ENCODE results near the gene MAP2K3. TPM values are rescaled to one million over a fixed set of nuclear protein-coding genes. Genes with fewer than 3 reads are reported as not detected.

The MAP2K3 gene
- total RNA-seq, 3 donors from 2014 or later, result 216 to 260 (median 253) TPM

DNA sequence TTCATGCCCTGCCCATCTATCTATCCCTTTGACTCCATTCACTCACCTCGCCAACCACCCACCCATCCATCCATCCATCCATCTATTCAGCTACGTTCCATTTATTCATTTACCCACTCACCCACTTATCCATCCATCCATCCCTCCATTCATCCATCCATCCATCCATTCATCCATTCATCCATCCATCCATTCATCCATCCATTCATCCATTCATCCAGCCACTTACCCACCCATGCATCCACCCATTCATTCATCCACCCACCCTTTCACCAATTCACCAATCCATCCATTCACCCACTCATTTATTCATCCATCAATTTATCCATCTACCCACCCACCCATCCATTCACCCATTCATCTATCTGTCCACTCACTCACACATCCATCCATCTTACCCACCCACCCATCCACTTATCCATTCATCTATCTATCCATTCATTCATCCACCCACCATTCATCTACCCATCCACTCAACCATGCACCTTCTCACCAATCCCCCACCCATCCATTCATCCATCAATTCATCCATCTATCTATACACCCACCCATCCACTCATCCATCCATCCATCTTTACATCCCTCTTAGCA, 72.1 kb downstream of the MAP2K3 start:
- DNase-seq, result no peak
- no peak for ATAC-seq
- H3K27me3 Mint-ChIP-seq (ENCODE audit: low read depth), result no peaks in the 10 kb centered on the region
- H3K4me1 Mint-ChIP-seq (ENCODE audit: low read depth), result no peaks in the 10 kb centered on the region
- H3K9me3 Mint-ChIP-seq, result no peaks in the 10 kb centered on the region
- H3K36me3 Mint-ChIP-seq (ENCODE audit: insufficient read depth), result no peaks in the 10 kb centered on the region
- no peak overlapping the region for H3K4me3 Mint-ChIP-seq

- DNase-seq (no peak), ATAC-seq (no peak)
- H3K27me3 Mint-ChIP-seq (ENCODE audit: low read depth), result no peaks in the 10 kb centered on the region
- no peak overlapping the region for H3K4me3 Mint-ChIP-seq
- no peaks in the 10 kb centered on the region for H3K36me3 Mint-ChIP-seq (ENCODE audit: insufficient read depth)
- no peaks in the 10 kb centered on the region for H3K9me3 Mint-ChIP-seq
- no peaks in the 10 kb centered on the region for H3K4me1 Mint-ChIP-seq (ENCODE audit: low read depth)
Measured at GRCh38 chr17:21357281-21357680, 72.8 kb downstream of the MAP2K3 start.

GRCh38 chr17:21357696-21358656, 73.5 kb downstream of the MAP2K3 start:
- no peak overlapping the region for H3K4me3 Mint-ChIP-seq
- H3K36me3 Mint-ChIP-seq (ENCODE audit: insufficient read depth), result no peaks in the 10 kb centered on the region
- DNase-seq, result no peak
- no peaks in the 10 kb centered on the region for H3K27me3 Mint-ChIP-seq (ENCODE audit: low read depth)
- no peaks in the 10 kb centered on the region for H3K4me1 Mint-ChIP-seq (ENCODE audit: low read depth)
- no peak for ATAC-seq
- no peaks in the 10 kb centered on the region for H3K9me3 Mint-ChIP-seq

DNA sequence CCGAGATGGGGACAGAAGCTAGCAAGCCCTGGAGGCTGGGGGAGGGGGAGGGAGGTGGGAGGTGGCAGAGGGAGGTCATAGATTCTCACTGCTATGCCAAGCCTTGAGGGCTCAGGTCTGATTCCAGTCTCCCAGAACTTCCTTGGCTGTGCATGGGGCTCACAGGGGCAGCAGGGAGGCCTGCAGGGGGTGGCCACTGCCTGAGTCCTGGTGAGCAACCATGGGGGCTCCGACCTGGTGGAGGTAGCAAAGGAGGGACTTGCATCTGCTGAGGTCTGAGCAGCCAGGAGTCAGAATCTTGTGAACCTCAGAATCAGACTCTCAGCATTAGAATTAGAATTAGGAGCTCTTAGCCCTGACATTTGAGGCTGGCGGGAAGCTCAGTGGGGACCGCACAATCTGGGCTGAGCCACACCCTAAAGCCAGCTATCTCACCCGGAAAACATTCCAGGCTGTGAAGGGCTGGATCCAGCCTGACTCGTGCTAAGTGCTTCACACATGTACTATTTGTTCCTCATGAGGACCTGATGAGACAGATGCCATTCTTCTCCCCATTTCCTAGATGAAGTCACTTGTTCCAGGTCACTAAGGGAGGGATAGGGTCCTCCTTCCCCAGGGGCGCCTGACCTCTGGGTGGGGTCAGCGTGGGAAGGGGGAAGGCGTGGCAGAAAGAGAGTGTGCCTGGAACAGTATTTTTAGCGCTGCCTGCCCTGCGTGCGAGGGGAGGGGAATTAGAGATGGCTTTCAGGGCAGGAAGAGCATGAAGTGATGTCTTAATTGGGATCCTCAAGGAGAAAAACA, 74.4 kb downstream of the MAP2K3 start:
- H3K4me3 Mint-ChIP-seq, result no peak overlapping the region
- no peaks in the 10 kb centered on the region for H3K9me3 Mint-ChIP-seq
- no peaks in the 10 kb centered on the region for H3K4me1 Mint-ChIP-seq (ENCODE audit: low read depth)
- DNase-seq (no peak), ATAC-seq (no peak)
- no peaks in the 10 kb centered on the region for H3K27me3 Mint-ChIP-seq (ENCODE audit: low read depth)
- H3K36me3 Mint-ChIP-seq (ENCODE audit: insufficient read depth), result no peaks in the 10 kb centered on the region

- Mint-ChIP-seq H3K27me3 (ENCODE audit: low read depth) (no peaks in the 10 kb centered on the region), H3K36me3 (ENCODE audit: insufficient read depth) (no peaks in the 10 kb centered on the region), H3K4me1 (ENCODE audit: low read depth) (no peaks in the 10 kb centered on the region), H3K9me3 (no peaks in the 10 kb centered on the region), H3K4me3 (no peak overlapping the region)
- no peak for DNase-seq
- no peak for ATAC-seq
Measured at GRCh38 chr17:21359483-21359840, 75.0 kb downstream of the MAP2K3 start.

DNA sequence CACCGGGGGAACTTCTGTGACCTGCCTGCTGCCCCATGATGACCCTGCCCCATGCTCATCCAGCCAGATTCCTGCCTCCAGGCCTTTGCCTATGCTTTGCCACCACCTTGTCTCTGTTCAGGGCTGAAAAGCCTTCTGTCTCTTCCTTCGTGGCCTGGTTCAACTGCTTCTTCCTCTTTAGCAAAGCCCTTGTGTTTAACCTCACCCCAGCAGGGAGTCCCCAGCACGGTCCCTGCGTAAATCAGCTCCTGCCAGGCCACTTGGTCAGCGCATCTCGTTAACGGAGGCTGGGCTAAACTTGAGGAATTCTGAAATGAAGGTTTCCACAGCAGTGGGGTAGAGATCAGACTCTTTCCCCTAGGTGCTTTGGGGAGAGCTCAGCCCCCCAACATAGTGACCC, 75.5 kb downstream of the MAP2K3 start:
- H3K4me3 Mint-ChIP-seq, result no peak overlapping the region
- H3K36me3 Mint-ChIP-seq (ENCODE audit: insufficient read depth), result no peaks in the 10 kb centered on the region
- ATAC-seq (no peak), DNase-seq (no peak)
- H3K4me1 Mint-ChIP-seq (ENCODE audit: low read depth), result no peaks in the 10 kb centered on the region
- no peaks in the 10 kb centered on the region for H3K27me3 Mint-ChIP-seq (ENCODE audit: low read depth)
- no peaks in the 10 kb centered on the region for H3K9me3 Mint-ChIP-seq

DNA sequence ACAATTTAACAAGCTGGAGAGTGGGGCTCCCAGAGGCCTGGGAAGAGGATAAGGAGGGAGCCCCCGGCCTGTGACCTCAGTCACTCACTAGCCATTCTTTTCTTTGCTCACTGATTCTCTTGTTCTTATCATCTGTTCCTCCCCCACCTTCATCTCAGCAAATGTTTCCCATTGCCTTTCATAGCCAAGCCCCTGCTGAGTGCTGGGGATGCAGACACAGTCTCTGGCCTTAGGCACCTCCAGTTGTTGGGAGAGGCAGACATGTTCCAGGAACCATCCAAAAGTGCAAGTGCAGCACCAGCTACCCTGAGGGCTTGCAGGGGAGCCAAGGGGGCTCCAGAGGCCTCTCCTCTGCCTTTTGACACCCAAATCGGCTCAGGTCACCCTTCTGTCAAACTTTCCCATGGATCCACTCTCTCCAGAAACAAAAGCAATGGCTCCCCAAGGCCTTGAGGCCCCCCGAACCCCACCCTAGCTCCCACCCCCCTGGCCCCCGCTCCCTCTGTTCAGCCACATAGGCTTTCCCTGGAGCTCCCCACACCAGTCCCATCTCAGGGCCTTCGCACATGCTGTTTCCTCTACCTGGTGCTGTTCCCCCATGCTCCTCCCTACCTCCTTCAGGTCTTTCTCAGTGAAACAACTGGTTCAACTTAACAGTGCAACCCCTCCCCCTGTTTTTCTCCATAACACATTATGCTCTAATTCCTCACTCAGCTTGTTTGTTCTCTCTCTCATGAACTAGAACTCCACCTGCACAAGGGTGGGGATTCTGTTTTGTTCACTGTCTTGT, 76.7 kb downstream of the MAP2K3 start:
- no peak for DNase-seq
- Mint-ChIP-seq H3K4me1 (ENCODE audit: low read depth) (no peaks in the 10 kb centered on the region), H3K9me3 (no peaks in the 10 kb centered on the region), H3K27me3 (ENCODE audit: low read depth) (no peaks in the 10 kb centered on the region), H3K36me3 (ENCODE audit: insufficient read depth) (no peaks in the 10 kb centered on the region), H3K4me3 (no peak overlapping the region)
- no peak for ATAC-seq

- no peaks in the 10 kb centered on the region for H3K9me3 Mint-ChIP-seq
- no peak overlapping the region for H3K4me3 Mint-ChIP-seq
- no peaks in the 10 kb centered on the region for H3K36me3 Mint-ChIP-seq (ENCODE audit: insufficient read depth)
- no peak for DNase-seq
- no peak for ATAC-seq
- no peaks in the 10 kb centered on the region for H3K4me1 Mint-ChIP-seq (ENCODE audit: low read depth)
- H3K27me3 Mint-ChIP-seq (ENCODE audit: low read depth), result no peaks in the 10 kb centered on the region
Measured at GRCh38 chr17:21362331-21362931, 77.9 kb downstream of the MAP2K3 start.

DNA sequence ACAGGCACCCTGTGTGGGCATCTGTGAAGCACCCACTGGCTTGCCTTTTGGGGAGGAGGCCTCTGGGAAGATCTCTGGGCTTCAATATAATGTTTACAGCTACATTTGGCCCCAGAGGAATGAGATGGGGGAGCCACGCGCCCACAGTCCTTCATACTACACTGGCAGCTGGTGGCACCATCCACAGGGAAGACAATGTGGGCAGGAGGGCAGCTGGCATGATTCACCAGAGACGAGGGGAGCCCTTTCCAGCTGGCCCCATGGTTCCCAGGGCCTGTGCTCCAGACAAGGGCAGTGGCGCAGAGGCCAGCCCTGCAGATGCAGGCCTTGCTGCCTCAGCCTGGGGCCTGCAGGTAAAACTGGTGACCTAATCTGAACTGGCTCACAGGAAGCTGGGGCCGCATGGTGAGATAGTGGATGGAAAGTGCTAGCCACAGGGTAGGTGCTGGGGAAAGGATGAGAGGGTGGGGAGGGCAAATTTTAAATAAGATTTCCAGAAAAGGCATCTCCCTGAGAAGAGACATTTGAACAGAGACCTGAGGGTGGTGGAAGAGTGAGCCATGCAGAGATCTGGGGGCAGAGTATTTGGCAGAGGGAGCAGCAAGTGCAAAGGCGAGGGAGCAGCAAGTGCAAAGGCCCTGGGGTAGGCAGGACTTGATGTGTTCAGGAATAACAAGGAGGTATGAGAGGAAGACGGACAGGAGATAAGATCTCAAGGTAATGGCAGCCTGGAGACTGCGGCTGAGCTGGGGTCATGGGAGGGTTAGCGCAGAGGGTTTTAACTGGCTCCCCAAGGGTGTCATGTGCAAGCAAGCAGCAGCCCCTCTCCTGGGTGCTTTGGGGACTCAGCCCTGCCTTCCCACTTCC, 79.5 kb downstream of the MAP2K3 start:
- ATAC-seq (no peak), DNase-seq (no peak)
- Mint-ChIP-seq H3K4me1 (ENCODE audit: low read depth) (no peaks in the 10 kb centered on the region), H3K36me3 (ENCODE audit: insufficient read depth) (no peaks in the 10 kb centered on the region), H3K4me3 (no peak overlapping the region), H3K9me3 (no peaks in the 10 kb centered on the region), H3K27me3 (ENCODE audit: low read depth) (peaks cover 7% of the 10 kb centered on the region)

Other genes starting within 250 kb of the MAP2K3 start
- 100 to 1,000 TPM; 112 to 125 (median 124) TPM for gene USP22, start 241.7 kb upstream of the MAP2K3 start, total RNA-seq
- gene DHRS7B, start 157.7 kb upstream of the MAP2K3 start, total RNA-seq, result 10 to 100 TPM; 13.3 to 17.1 (median 15.8) TPM
- gene TMEM11, start 70.5 kb upstream of the MAP2K3 start, total RNA-seq, result 10 to 100 TPM; 35.7 to 39.8 (median 35.7) TPM
- under 1 TPM; 0.73 to 0.98 (median 0.90) TPM for gene NATD1, start 31.3 kb upstream of the MAP2K3 start, total RNA-seq
- under 1 TPM in 1 of 3 donors, not detected in 2; 0.05 TPM for gene KCNJ12, start 91.6 kb downstream of the MAP2K3 start, total RNA-seq

Measured in activated T-cell treated with anti-CD3 and anti-CD28 coated beads, Interleukin-2, amount 50 U/mL, for 4 hours (primary cell).